H9 (cell line): ENCODE measurements around the gene SH3TC1. TPM values are rescaled to one million over a fixed set of nuclear protein-coding genes. Genes with fewer than 3 reads are reported as not detected.

Source experiments
- DNase-seq: peaks from one replicate; pipeline ENCODE4 v3.0.0-alpha.2; 2017
- H2AFZ ChIP-seq: one replicate; pipeline ENCODE4 v1.6.1; 2013; ENCODE audit warnings: mild to moderate bottlenecking, low read length, control low read depth, moderate library complexity
- H2AK5ac ChIP-seq: 2 replicates; pipeline ENCODE4 v1.6.1; 2013; ENCODE audit warnings: low read length, control low read depth, mixed read lengths; ENCODE audit not compliant: insufficient read length
- H2BK120ac ChIP-seq: one replicate; pipeline ENCODE4 v1.6.1; 2013; ENCODE audit warnings: low read depth, mild to moderate bottlenecking, low read length, control low read depth, inconsistent platforms; ENCODE audit not compliant: poor library complexity, severe bottlenecking
- H2BK12ac ChIP-seq: 2 replicates; pipeline ENCODE4 v1.6.1; 2013; ENCODE audit warnings: low read length, control low read depth, mixed read lengths, low read depth; ENCODE audit not compliant: insufficient read length
- H2BK15ac ChIP-seq: 2 replicates; pipeline ENCODE4 v1.6.1; 2013; ENCODE audit warnings: low read depth, low read length, control low read depth
- H2BK20ac ChIP-seq: one replicate; pipeline ENCODE4 v1.6.1; 2013; ENCODE audit warnings: low read depth, mild to moderate bottlenecking, low read length, control low read depth, inconsistent platforms; ENCODE audit not compliant: poor library complexity, severe bottlenecking
- H2BK5ac ChIP-seq: 2 replicates; pipeline ENCODE4 v1.6.1; 2013; ENCODE audit warnings: low read length, control low read depth, mixed read lengths; ENCODE audit not compliant: insufficient read length
- H3K14ac ChIP-seq: 2 replicates; pipeline ENCODE4 v1.6.1; 2013; ENCODE audit warnings: low read length, control low read depth; ENCODE audit not compliant: insufficient read depth
- H3K18ac ChIP-seq: 2 replicates; pipeline ENCODE4 v1.6.1; 2013; ENCODE audit warnings: low read depth, mild to moderate bottlenecking, mixed read lengths, low read length, control low read depth; ENCODE audit not compliant: insufficient read length
- H3K23ac ChIP-seq: 2 replicates; pipeline ENCODE4 v1.6.1; 2013; ENCODE audit warnings: low read length, control low read depth, mixed read lengths, low read depth; ENCODE audit not compliant: insufficient read length
- H3K23me2 ChIP-seq: 2 replicates; pipeline ENCODE4 v1.6.1; 2013; ENCODE audit warnings: low read depth, mild to moderate bottlenecking, mixed read lengths, low read length, control low read depth; ENCODE audit not compliant: insufficient read length, poor library complexity, severe bottlenecking
- H3K27ac ChIP-seq: 2 replicates; pipeline ENCODE4 v1.5.1; 2013; ENCODE audit warnings: low read length, control low read depth, mixed read lengths, low read depth; ENCODE audit not compliant: insufficient read length
- H3K27me3 ChIP-seq: 2 replicates; pipeline ENCODE4 v1.6.1; 2013; ENCODE audit warnings: low read length, control low read depth, inconsistent platforms; ENCODE audit not compliant: insufficient read depth
- H3K4ac ChIP-seq: 2 replicates; pipeline ENCODE4 v1.6.1; 2013; ENCODE audit warnings: low read depth, mild to moderate bottlenecking, control low read depth, inconsistent platforms, low read length, moderate library complexity
- H3K4me1 ChIP-seq: 2 replicates; pipeline ENCODE4 v1.6.1; 2013; ENCODE audit warnings: low read length, control low read depth, inconsistent platforms; ENCODE audit not compliant: insufficient read depth
- H3K4me2 ChIP-seq: 2 replicates; pipeline ENCODE4 v1.6.1; 2013; ENCODE audit warnings: low read length, control low read depth, mixed read lengths; ENCODE audit not compliant: insufficient read length, insufficient read depth
- H3K56ac ChIP-seq: 2 replicates; pipeline ENCODE4 v1.6.1; 2013; ENCODE audit warnings: low read depth, mild to moderate bottlenecking, mixed read lengths, low read length, control low read depth; ENCODE audit not compliant: insufficient read length
- H3K79me1 ChIP-seq: 2 replicates; pipeline ENCODE4 v1.6.1; 2013; ENCODE audit warnings: low read depth, mild to moderate bottlenecking, moderate library complexity, low read length, control low read depth, inconsistent platforms; ENCODE audit not compliant: insufficient read depth, poor library complexity, severe bottlenecking
- H3K79me2 ChIP-seq: 2 replicates; pipeline ENCODE4 v1.6.1; 2013; ENCODE audit warnings: low read length, control low read depth, inconsistent platforms; ENCODE audit not compliant: insufficient read depth
- H3K9ac ChIP-seq: 2 replicates; pipeline ENCODE4 v1.6.1; 2013; ENCODE audit warnings: low read length, control low read depth, mixed read lengths; ENCODE audit not compliant: insufficient read length; ENCODE audit errors: extremely low read depth
- H3K9me3 ChIP-seq: one replicate; pipeline ENCODE4 v1.6.1; 2013; ENCODE audit warnings: low read depth, low read length, inconsistent platforms; ENCODE audit not compliant: control insufficient read depth
- H3T11ph ChIP-seq: one replicate; pipeline ENCODE4 v1.6.1; 2013; ENCODE audit warnings: mild to moderate bottlenecking, low read length, control low read depth, inconsistent platforms
- H4K20me1 ChIP-seq: one replicate; pipeline ENCODE4 v1.6.1; 2013; ENCODE audit not compliant: control insufficient read depth, insufficient read length, insufficient read depth
- H4K5ac ChIP-seq: 2 replicates; pipeline ENCODE4 v1.6.1; 2013; ENCODE audit warnings: low read depth, mild to moderate bottlenecking, mixed read lengths, low read length, control low read depth; ENCODE audit not compliant: insufficient read length
- H4K8ac ChIP-seq: replicated peaks from 2 replicates; pipeline ENCODE4 v1.6.1; 2013; ENCODE audit warnings: low read length, control low read depth, mixed read lengths, low read depth; ENCODE audit not compliant: insufficient read length
- H4K91ac ChIP-seq: 2 replicates; pipeline ENCODE4 v1.6.1; 2013; ENCODE audit warnings: low read depth, mild to moderate bottlenecking, moderate library complexity, mixed read lengths, low read length, control low read depth; ENCODE audit not compliant: insufficient read length
- H3K27ac Mint-ChIP-seq, 3 experiments: 2 replicates in 2 of 3; 3 replicates in 1 of 3; pipeline ENCODE4 v1.8.0; 2020 to 2021; ENCODE audit warnings: mixed read lengths in 3 of 3, mild to moderate bottlenecking in 1 of 3, moderate library complexity in 1 of 3
- H3K27me3 Mint-ChIP-seq: 2 replicates; pipeline ENCODE4 v1.8.0; 2021; ENCODE audit warnings: low read depth, mild to moderate bottlenecking, moderate library complexity, mixed read lengths
- H3K36me3 Mint-ChIP-seq, 3 experiments: 2 replicates in 2 of 3; 3 replicates in 1 of 3; pipeline ENCODE4 v1.8.0; 2020 to 2021; ENCODE audit warnings: low read depth in 3 of 3, mixed read lengths in 3 of 3; ENCODE audit not compliant: insufficient read depth in 1 of 3
- H3K4me1 Mint-ChIP-seq, 2 experiments: 2 replicates each; pipeline ENCODE4 v1.8.0; 2020; ENCODE audit warnings: mixed read lengths in 2 of 2
- H3K4me3 Mint-ChIP-seq, 2 experiments: 2 replicates in 1 of 2; 3 replicates in 1 of 2; pipeline ENCODE4 v1.8.0; 2020 to 2021; ENCODE audit warnings: mild to moderate bottlenecking in 2 of 2, mixed read lengths in 2 of 2, moderate library complexity in 1 of 2
- H3K9me3 Mint-ChIP-seq, 2 experiments: 2 replicates in 1 of 2; 3 replicates in 1 of 2; pipeline ENCODE4 v1.8.0; 2020; ENCODE audit warnings: mild to moderate bottlenecking in 2 of 2, mixed read lengths in 2 of 2, moderate library complexity in 1 of 2
- CTCF ChIP-seq: fragments of 200-600 bp; sonication (generic); conservative IDR thresholded peaks from 3 replicates; pipeline ENCODE4 v1.8.0; 2021; ENCODE audit warnings: antibody characterized with exemption, mild to moderate bottlenecking
- whole genome bisulfite sequencing: extraction: QIAGEN DNeasy Blood & Tissue Kit; methylation state at CpG from one replicate; pipeline ENCODE4 v1.1.7; 2013; ENCODE audit warnings: missing lambda C conversion rate, low lambda C conversion rate, mixed read lengths; ENCODE audit not compliant: insufficient read length; ENCODE audit errors: extremely low coverage; 5-methylcytosine and 5-hydroxymethylcytosine counted together
- total RNA-seq: library from RNA; stranded (reverse); gene quantifications from 2 replicates; pipeline ENCODE4 v1.2.1, GENCODE V29; 2021

Gene SH3TC1
- total RNA-seq, 1 experiment from 2014 or later, result 0.74 TPM

GRCh38 chr4:8210616-8211015 is 11.5 kb downstream of the SH3TC1 start:
- no CpG with 5 or more reads among the region's 5 CpGs for WGBS
- H3K79me2 ChIP-seq, result no peaks in the 10 kb centered on the region
- no peak overlapping the region for H3K18ac ChIP-seq
- no peaks in the 10 kb centered on the region for H3K27me3 ChIP-seq
- no peaks in the 10 kb centered on the region; the same call in 1 of the 2 replicates for H3K4me1 ChIP-seq
- peaks cover 20 to 28% of the 10 kb centered on the region in 2 experiments for H3K4me1 Mint-ChIP-seq
- H2BK120ac ChIP-seq, result no peak overlapping the region
- H3K9me3 ChIP-seq, result no peaks in the 10 kb centered on the region
- H3T11ph ChIP-seq, result no peak overlapping the region
- no peak overlapping the region for H2BK12ac ChIP-seq
- no peak overlapping the region for H3K23ac ChIP-seq
- H2AFZ ChIP-seq, result no peak overlapping the region
- H3K9me3 Mint-ChIP-seq, result no peaks in the 10 kb centered on the region
- H4K5ac ChIP-seq, result no peak overlapping the region
- no peak overlapping the region for H2AK5ac ChIP-seq
- H2BK15ac ChIP-seq, result no peak overlapping the region
- no peak overlapping the region for H3K27ac ChIP-seq
- no peak overlapping the region for H2BK5ac ChIP-seq
- H3K79me1 ChIP-seq, result no peaks in the 10 kb centered on the region
- no peak overlapping the region for H4K91ac ChIP-seq
- no peak overlapping the region for H3K56ac ChIP-seq
- no peak overlapping the region for H3K9ac ChIP-seq
- no peaks in the 10 kb centered on the region for H3K36me3 Mint-ChIP-seq
- no peaks in the 10 kb centered on the region for H4K20me1 ChIP-seq
- no peak overlapping the region for H2BK20ac ChIP-seq
- no peaks in the 10 kb centered on the region for H3K23me2 ChIP-seq
- no peak overlapping the region for H3K14ac ChIP-seq
- no peak overlapping the region for H3K4me3 Mint-ChIP-seq
- no peak overlapping the region for H3K4me2 ChIP-seq
- H3K27me3 Mint-ChIP-seq, result peaks cover 2% of the 10 kb centered on the region; the same call in 1 of the 2 replicates
- H3K27ac Mint-ChIP-seq, result no peak overlapping the region
- DNase-seq, result no peak
- TF ChIP-seq CTCF, result no peak
- H4K8ac ChIP-seq, result no peak overlapping the region
- H3K4ac ChIP-seq, result no peak overlapping the region
